Smooth muscle cell (in vitro differentiated cells): ENCODE results near the gene ATP6V0B. TPM values are rescaled to one million over a fixed set of nuclear protein-coding genes. Genes with fewer than 3 reads are reported as not detected.

Source experiments
- DNase-seq: peaks from one replicate; lab custom pipeline; 2025; ENCODE audit not compliant: unreplicated experiment; lab: John Stamatoyannopoulos, UW
- H2AFZ ChIP-seq: fragments of 200-600 bp; sonication (generic); 2 replicates; pipeline ENCODE4 v1.6.0; 2016; ENCODE audit warnings: antibody characterized with exemption, low read depth, mild to moderate bottlenecking
- H3F3A ChIP-seq: fragments of 200-600 bp; sonication (generic); 2 replicates; pipeline ENCODE4 v1.6.0; 2017; ENCODE audit warnings: antibody characterized with exemption, low read depth
- H3K27ac ChIP-seq: fragments of 200-600 bp; sonication (generic); 2 replicates; pipeline ENCODE4 v1.5.1; 2016; ENCODE audit warnings: low read depth, mild to moderate bottlenecking
- H3K27me3 ChIP-seq: fragments of 200-600 bp; sonication (generic); 2 replicates; pipeline ENCODE4 v1.6.1; 2016; ENCODE audit warnings: low read depth, mild to moderate bottlenecking
- H3K36me3 ChIP-seq: fragments of 200-600 bp; sonication (generic); 2 replicates; pipeline ENCODE4 v1.5.1; 2016; ENCODE audit warnings: low read depth
- H3K4me1 ChIP-seq: fragments of 200-600 bp; sonication (generic); 2 replicates; pipeline ENCODE4 v1.5.1; 2016; ENCODE audit warnings: low read depth
- H3K4me2 ChIP-seq: fragments of 200-600 bp; sonication (generic); 2 replicates; pipeline ENCODE4 v1.6.0; 2016; ENCODE audit warnings: mild to moderate bottlenecking
- H3K4me3 ChIP-seq: fragments of 200-600 bp; sonication (generic); 2 replicates; pipeline ENCODE4 v1.5.1; 2016; ENCODE audit warnings: mild to moderate bottlenecking
- H3K79me2 ChIP-seq: fragments of 200-600 bp; sonication (generic); 2 replicates; pipeline ENCODE4 v1.6.0; 2016; ENCODE audit warnings: low read depth, mild to moderate bottlenecking
- H3K9ac ChIP-seq: fragments of 200-600 bp; sonication (generic); 2 replicates; pipeline ENCODE4 v1.6.0; 2016; ENCODE audit warnings: low read depth
- H3K9me3 ChIP-seq: fragments of 200-600 bp; sonication (generic); replicated peaks from 2 replicates; pipeline ENCODE4 v1.5.1; 2016; ENCODE audit warnings: low read depth
- H4K20me1 ChIP-seq: fragments of 200-600 bp; sonication (generic); 2 replicates; pipeline ENCODE4 v1.6.0; 2016; ENCODE audit warnings: low read depth
- WGBS: methylation state at CpG from one replicate; pipeline ENCODE4 v1.1.7; 2016; ENCODE audit warnings: low lambda C conversion rate; 5-methylcytosine and 5-hydroxymethylcytosine counted together
- polyA plus RNA-seq: library from polyadenylated mRNA; unstranded; fragments of >200 nt; fragmentation: Nextera tagmentation; extraction: Ambion mirVana; gene quantifications from 2 replicates; pipeline ENCODE4 v1.2.1, GENCODE V29; 2016
- total RNA-seq: library from RNA; depleted of rRNA; stranded (reverse); fragments of >200 nt; gene quantifications from 2 replicates; pipeline ENCODE4 v1.2.3, GENCODE V29; 2014
- TF ChIP-seq, protein P1 (sequence below): fragments of 200-600 bp; sonication (generic); IDR thresholded peaks from 2 replicates; pipeline ENCODE4 v1.5.1; 2017; ENCODE audit warnings: borderline replicate concordance, mild to moderate bottlenecking, antibody characterized with exemption; ENCODE audit not compliant: insufficient read depth, poor library complexity, severe bottlenecking

ATP6V0B gene
- total and polyA plus RNA-seq, 2 experiments from 2014 or later = 106 to 203 TPM

DNA sequence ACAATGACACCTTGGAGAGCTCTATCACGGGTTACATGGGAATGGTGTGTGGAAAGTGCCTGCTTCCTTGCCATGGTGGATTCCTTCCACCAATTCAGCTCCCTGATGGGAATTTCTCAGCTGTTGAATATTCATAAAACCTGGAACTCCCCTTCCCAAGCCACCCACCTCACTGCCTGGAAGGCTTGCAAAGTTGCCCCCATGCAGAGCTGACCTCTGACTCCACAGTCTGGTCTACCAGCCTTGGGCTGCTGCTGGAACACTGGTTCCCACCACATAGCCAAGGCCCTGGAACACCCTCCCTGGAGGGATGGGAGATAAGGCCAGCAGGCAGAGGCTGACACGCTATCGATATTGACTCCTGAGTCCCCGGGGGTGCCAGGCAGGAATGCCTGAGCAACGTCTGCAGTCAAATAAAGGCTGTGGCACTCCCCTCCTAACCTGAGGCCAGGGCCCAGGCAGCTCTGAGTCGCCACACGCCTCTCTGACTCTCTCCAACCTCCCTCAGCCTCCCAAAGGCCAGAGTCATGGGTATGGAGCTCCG lies 25.4 kb downstream of the ATP6V0B start:
- H2AFZ ChIP-seq = no peak overlapping the region
- no peaks in the 10 kb centered on the region for H3K36me3 ChIP-seq
- H3K4me3 ChIP-seq = no peak overlapping the region
- TF ChIP-seq, protein P1, sequence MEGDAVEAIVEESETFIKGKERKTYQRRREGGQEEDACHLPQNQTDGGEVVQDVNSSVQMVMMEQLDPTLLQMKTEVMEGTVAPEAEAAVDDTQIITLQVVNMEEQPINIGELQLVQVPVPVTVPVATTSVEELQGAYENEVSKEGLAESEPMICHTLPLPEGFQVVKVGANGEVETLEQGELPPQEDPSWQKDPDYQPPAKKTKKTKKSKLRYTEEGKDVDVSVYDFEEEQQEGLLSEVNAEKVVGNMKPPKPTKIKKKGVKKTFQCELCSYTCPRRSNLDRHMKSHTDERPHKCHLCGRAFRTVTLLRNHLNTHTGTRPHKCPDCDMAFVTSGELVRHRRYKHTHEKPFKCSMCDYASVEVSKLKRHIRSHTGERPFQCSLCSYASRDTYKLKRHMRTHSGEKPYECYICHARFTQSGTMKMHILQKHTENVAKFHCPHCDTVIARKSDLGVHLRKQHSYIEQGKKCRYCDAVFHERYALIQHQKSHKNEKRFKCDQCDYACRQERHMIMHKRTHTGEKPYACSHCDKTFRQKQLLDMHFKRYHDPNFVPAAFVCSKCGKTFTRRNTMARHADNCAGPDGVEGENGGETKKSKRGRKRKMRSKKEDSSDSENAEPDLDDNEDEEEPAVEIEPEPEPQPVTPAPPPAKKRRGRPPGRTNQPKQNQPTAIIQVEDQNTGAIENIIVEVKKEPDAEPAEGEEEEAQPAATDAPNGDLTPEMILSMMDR = no peak
- H3K4me1 ChIP-seq = peaks cover 5% of the 10 kb centered on the region
- DNase-seq = no peak
- no peaks in the 10 kb centered on the region for H4K20me1 ChIP-seq
- H3K27me3 ChIP-seq = no peaks in the 10 kb centered on the region
- H3F3A ChIP-seq = no peaks in the 10 kb centered on the region
- H3K79me2 ChIP-seq = no peaks in the 10 kb centered on the region
- H3K9ac ChIP-seq = no peak overlapping the region
- no peak overlapping the region for H3K27ac ChIP-seq
- no peak overlapping the region for H3K4me2 ChIP-seq
- 94% methylated on average over 8 of the region's 8 CpGs for WGBS
- H3K9me3 ChIP-seq = no peaks in the 10 kb centered on the region

DNA sequence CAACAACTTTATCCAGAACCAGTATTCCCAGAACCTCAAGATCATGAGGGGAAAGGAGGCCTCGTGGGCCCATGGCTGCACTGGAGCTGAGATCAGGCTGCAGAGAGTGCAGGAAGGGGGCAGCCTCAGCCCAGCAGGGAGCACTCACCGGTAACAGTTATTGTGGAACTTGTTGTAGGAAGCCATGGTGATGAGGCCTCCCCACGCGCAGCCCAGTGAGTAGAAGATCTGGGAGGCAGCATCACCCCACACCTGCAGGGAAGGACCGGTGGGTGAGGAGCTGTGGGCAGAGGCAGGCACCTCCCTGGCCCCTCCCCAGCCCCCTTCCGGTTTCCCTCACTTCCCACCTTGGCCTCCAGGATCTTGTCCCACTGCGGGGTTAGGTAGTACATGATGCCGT lies 27.4 kb downstream of the ATP6V0B start:
- no peak for DNase-seq
- no peaks in the 10 kb centered on the region for H3F3A ChIP-seq
- 87% methylated on average over 8 of the region's 8 CpGs for WGBS
- H3K9me3 ChIP-seq = no peaks in the 10 kb centered on the region
- H3K27ac ChIP-seq = no peak overlapping the region
- H3K4me2 ChIP-seq = no peak overlapping the region
- H3K27me3 ChIP-seq = no peaks in the 10 kb centered on the region
- no peak overlapping the region for H3K4me3 ChIP-seq
- TF ChIP-seq, protein P1 = no peak
- H2AFZ ChIP-seq = no peak overlapping the region
- H4K20me1 ChIP-seq = no peaks in the 10 kb centered on the region
- H3K36me3 ChIP-seq = no peaks in the 10 kb centered on the region
- no peaks in the 10 kb centered on the region for H3K79me2 ChIP-seq
- no peaks in the 10 kb centered on the region for H3K4me1 ChIP-seq
- no peak overlapping the region for H3K9ac ChIP-seq

DNA sequence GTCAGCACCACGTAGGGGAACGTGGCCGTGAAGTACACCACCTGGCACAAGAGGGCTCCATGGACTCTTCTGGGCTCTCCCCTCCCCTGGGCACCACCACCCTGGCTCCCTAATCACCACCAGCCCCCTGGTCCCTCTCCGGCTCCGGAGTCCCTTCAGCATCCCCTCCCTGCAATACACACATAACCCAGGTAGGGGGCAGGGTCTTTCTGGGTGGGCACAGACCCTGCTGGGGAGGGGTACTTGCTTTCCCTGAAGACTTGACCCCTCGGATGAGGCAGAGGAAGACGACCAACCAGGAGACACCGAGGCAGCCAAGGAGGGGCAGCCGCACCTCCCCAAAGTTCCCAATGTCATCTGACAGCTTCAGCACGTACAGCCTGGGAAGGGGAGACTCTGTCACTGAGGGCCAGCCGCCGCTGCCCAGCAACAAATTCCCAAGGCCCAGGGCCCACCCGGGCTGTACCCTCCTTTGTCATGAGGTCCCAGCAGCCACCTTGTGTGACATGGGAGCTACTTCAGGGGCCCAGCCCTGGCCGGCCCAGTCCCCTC lies 27.9 kb downstream of the ATP6V0B start:
- no peak overlapping the region for H3K9ac ChIP-seq
- no peak overlapping the region for H3K27ac ChIP-seq
- H3K4me2 ChIP-seq = no peak overlapping the region
- DNase-seq = no peak
- no peaks in the 10 kb centered on the region for H3K36me3 ChIP-seq
- no peaks in the 10 kb centered on the region for H3K4me1 ChIP-seq
- H3K4me3 ChIP-seq = no peak overlapping the region
- H3K9me3 ChIP-seq = no peaks in the 10 kb centered on the region
- no peaks in the 10 kb centered on the region for H4K20me1 ChIP-seq
- H3K27me3 ChIP-seq = no peaks in the 10 kb centered on the region
- H2AFZ ChIP-seq = no peak overlapping the region
- no peaks in the 10 kb centered on the region for H3F3A ChIP-seq
- TF ChIP-seq, protein P1 = peak; percentile 12
- 95% methylated on average over 14 of the region's 14 CpGs for WGBS
- H3K79me2 ChIP-seq = no peaks in the 10 kb centered on the region

DNA sequence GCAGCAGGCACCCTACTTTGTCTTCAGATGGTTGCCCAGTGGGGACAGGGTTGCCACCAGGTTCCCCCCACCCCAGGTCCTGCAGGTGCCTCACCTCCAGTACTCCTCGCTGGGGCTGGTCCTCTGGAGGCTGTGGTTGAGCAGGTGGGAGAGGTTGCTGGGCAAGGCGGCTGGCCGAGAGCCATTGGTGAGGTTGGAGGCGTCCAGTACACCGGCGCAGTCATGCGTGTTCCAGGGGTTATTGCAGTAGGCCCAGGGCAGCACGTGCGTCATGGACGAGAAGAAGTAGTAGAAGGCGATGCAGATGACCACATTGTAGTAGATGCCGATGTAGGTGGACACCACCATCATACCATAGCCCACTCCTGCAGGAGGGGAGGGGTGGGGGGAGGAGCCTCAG lies 33.5 kb downstream of the ATP6V0B start:
- Histone ChIP-seq H3K9ac (no peak overlapping the region), H3K79me2 (no peaks in the 10 kb centered on the region), H3K4me1 (peaks cover under 1% of the 10 kb centered on the region), H2AFZ (no peak overlapping the region), H3K36me3 (no peaks in the 10 kb centered on the region), H3F3A (no peaks in the 10 kb centered on the region), H3K9me3 (no peaks in the 10 kb centered on the region), H3K4me3 (no peak overlapping the region), H4K20me1 (no peaks in the 10 kb centered on the region), H3K27ac (no peak overlapping the region), H3K4me2 (no peak overlapping the region), H3K27me3 (no peaks in the 10 kb centered on the region)
- no peak for DNase-seq
- TF ChIP-seq, protein P1 = no peak
- 99% methylated on average over 12 of the region's 12 CpGs for WGBS
